SK-N-SH (cell line): ENCODE measurements around the gene POLA1.

ENCODE experiments used
- CTCF ChIP-seq: fragments of 200-600 bp; sonication (generic); IDR thresholded peaks from 2 replicates; pipeline ENCODE4 v1.6.1; 2017; ENCODE audit warnings: antibody characterized with exemption, mild to moderate bottlenecking, moderate library complexity
- EP300 ChIP-seq, 2 experiments: IDR thresholded peaks; 2 replicates each; pipeline versions ENCODE4 v1.4.0 to v1.6.1; 2012; ENCODE audit warnings: borderline replicate concordance in 1 of 2, low read depth in 1 of 2, low read length in 1 of 2
- FOSL2 ChIP-seq: IDR thresholded peaks from 2 replicates; pipeline ENCODE4 v1.4.0; 2012; ENCODE audit warnings: low read depth, mild to moderate bottlenecking, moderate library complexity, borderline replicate concordance
- GABPA ChIP-seq: IDR thresholded peaks from 2 replicates; pipeline ENCODE4 v1.4.0; 2012; ENCODE audit warnings: low read depth, mild to moderate bottlenecking
- POLR2AphosphoS5 ChIP-seq: IDR thresholded peaks from 2 replicates; pipeline ENCODE4 v1.6.1; 2012; ENCODE audit warnings: low read depth, low read length
- REST ChIP-seq: IDR thresholded peaks from 2 replicates; pipeline ENCODE4 v1.6.1; 2012; ENCODE audit warnings: mild to moderate bottlenecking, low read depth, low read length, moderate library complexity
- TEAD4 ChIP-seq: IDR thresholded peaks from 2 replicates; pipeline ENCODE4 v1.4.0; 2012; ENCODE audit warnings: mild to moderate bottlenecking, borderline replicate concordance; ENCODE audit not compliant: insufficient read depth
- USF2 ChIP-seq: fragments of 150-350 bp; IDR thresholded peaks from 2 replicates; pipeline ENCODE4 v1.6.1; 2017; ENCODE audit warnings: antibody characterized with exemption, low read length, low read depth, borderline replicate concordance

GRCh38 chrX:25001808-25002660 lies 308.3 kb downstream of the POLA1 start:
- TF ChIP-seq REST (no peak), CTCF (no peak), EP300 (IDR thresholded peaks at IDR 0.05; ENCODE audit: borderline replicate concordance in 1 of 2, low read depth in 1 of 2, low read length in 1 of 2) (no peak), GABPA (no peak), FOSL2 (no peak), POLR2AphosphoS5 (no peak), TEAD4 (no peak), USF2 (no peak)
